Activated gamma-delta T cell treated with Interleukin-2 at 50 U/mL for 16 hours (primary cell): ENCODE measurements around the gene TRIM54.
"Not testable (repeated sequence)": the region's sequence is repeated elsewhere in the genome, so short reads cannot be mapped to it uniquely, and the experiment has no call there.

Experiments
- DNase-seq: peaks from one replicate; pipeline ENCODE4 v3.0.0-alpha.2; 2020

Gene TRIM54

GRCh38 chr2:27261241-27261925 is 20.8 kb upstream of the TRIM54 start:
- no peak for DNase-seq

GRCh38 chr2:27261926-27262298 is 20.3 kb upstream of the TRIM54 start:
- DNase-seq: no peak

- DNase-seq: peak; percentile 54
Measured at GRCh38 chr2:27262379-27263286, 19.6 kb upstream of the TRIM54 start, which contains the start of gene SLC30A3. Gene SLC30A3, minus strand, starts transcription at chr2:27263047. Its CDS starts 141 bp downstream, at chr2:27262906.

- no peak for DNase-seq
Measured at GRCh38 chr2:27263287-27264252, 18.7 kb upstream of the TRIM54 start.

DNA sequence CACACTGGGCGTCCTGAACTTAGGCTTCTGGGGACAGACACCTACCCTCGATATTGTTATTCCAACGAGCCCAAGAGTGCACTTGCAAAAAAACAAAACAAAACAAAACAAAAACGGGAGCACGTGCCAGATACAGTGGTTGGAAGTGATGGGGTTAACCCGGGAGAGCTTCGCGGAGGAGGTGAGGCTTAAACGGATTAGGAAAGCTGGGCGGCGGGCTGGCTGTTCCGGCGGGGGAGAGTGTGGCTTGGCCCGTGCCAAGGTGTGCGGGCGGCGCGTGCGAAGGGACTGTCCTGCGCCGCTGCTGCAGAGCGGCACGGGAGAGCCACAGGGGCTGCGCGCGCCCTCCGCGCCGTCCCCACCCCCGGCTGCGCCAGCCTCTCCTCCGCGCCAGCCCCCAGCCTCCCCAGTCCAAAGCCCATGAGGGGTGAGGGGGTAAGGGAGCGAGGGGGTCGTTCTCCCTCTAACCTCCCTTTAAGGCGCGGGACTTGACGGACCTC is 17.9 kb upstream of the TRIM54 start:
- no peak for DNase-seq

DNA sequence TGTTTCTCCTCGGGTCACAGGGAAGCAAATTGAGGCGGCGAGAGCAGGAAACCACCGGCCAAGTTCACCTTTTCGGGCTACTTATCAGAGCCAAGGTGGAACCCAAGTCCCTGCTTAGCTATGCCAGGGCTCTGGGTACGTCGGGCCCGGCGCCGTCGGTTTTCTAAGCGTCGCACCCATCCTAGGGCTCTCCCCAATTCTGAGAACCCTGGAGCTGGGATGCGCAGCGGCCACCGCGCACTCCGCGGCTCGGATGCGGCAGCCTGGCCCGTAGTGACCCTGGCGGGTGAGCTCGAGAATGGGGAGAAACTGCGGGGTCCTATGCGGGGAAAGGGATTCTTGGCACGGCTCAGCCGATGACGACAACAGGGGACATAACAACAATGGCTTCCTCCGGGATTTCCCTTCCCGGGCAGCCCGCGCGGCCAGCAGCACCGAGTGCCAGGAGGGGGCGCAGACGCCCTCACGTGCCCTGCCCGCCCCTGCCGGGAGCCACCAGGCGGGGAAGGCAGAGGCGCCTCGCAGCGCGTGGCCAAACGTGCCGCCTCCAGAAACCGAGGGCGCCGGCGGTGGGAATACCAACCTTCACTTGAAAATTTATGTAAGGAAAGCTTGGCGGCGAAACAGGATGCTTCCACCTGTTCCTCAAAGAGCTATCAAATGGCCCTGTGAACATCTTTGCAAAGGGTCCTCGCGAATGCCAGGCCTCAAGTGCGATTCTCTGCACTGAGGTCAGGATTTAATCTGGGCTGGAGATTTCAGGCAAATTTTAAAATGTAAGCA is 17.3 kb upstream of the TRIM54 start:
- peak; percentile 45 for DNase-seq

GRCh38 chr2:27265536-27265870 is 16.7 kb upstream of the TRIM54 start:
- no peak for DNase-seq

GRCh38 chr2:27268296-27268695 is 13.9 kb upstream of the TRIM54 start:
- not testable (repeated sequence) for DNase-seq

- no peak for DNase-seq
Measured at GRCh38 chr2:27270131-27270530, 12.1 kb upstream of the TRIM54 start.

GRCh38 chr2:27270670-27271069 is 11.6 kb upstream of the TRIM54 start:
- DNase-seq: no peak

DNA sequence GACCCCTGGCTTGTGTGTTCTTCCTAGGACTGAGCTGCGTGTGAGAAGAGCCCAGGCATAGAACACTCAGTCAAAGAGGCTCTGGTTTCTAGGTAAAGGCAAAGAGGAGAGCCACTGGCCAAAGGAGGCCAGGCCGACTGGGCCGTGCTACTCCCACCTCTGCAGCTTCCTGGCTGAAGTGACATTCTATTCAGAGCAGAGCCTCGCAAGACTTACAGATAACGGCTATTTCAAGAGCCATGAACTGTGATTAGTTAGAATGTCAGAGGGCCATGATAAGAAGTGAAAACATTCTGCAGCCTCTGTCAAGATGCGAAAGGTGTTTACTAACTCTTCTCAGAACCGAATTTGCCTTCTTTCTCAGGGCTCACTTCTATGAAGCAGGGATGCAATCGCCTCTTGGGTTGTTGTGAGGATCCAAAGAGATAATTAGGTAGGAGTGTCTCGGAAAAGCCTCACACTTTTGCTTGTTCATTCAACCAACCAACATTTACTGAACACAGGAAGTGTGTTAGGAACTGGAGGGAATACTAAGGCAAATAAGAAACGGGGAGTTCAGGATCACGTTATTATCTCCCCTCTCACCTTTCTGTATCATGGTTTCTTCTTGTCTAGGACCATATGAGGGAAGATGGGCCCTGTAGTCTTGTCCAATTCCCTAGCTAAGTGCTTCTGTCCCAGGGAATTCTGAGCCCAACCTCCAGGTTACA is 10.4 kb upstream of the TRIM54 start:
- DNase-seq: no peak

DNA sequence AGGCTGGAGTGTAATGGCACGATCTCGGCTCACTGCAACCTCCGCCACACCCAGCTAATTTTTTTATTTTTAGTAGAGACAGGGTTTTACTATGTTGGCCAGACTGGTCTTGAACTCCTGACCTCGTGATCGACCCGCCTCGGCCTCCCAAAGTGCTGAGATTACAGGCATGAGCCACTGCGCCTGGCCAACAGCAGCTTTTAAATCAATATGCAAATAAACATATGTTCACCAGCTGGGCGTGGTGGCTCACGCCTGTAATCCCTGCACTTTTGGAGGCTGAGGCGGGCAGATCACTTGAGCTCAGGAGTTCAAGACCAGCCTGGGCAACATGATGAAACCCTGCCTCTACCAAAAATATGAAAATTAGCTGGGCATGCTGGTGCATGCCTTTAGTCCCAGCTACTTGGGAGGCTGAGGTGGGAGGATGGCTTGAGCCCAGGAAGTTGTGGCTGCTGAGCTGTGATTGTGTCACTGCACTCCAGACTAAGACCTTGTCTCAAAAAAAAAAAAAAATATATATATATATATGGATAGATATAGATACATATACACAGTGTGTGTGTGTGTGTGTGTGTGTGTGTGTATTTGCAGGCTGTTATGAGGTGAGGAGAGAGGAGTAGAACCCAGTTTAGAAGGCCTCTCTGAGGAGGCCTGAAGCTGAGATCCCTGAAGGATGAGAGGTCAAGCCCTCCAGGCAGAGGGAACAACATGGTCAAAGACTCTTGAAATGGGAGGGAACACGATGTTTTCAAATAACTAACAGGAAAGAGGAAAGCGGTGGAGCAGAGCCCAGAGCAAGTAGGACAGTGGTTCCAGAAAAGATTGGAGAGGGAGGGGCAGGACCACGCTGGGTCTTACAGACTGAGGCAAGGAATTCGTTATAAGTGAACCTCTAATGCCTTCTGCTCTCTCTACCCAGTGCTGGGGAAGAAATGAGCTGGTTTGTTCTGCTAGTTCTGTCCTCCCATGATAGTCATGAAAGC is 9.4 kb upstream of the TRIM54 start:
- DNase-seq: not testable (repeated sequence)

- no peak for DNase-seq
Measured at GRCh38 chr2:27275211-27276150, 6.7 kb upstream of the TRIM54 start, which contains the start of gene DNAJC5G. Gene DNAJC5G, plus strand, starts transcription at chr2:27275433. Its CDS starts 1,296 bp downstream, at chr2:27276729.

DNA sequence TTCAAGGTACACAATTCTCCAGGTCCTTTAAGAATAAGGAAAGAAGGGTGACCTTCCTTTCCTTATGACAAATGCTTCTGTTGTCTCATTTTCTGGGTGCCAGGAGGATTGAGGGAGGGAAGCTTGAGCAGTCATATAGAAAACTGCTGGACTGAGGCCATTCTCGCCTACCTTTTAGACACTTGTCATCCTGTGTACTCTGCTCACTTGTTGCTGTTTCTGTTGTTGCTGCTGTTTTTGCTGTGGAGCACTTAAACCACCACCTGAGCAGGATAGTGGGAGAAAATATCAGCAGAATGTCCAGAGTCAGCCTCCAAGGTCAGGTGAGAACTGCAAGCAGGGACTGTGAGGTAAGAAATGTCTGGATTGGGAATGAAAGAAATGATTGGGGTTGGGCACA is 4.2 kb upstream of the TRIM54 start:
- DNase-seq: no peak

DNA sequence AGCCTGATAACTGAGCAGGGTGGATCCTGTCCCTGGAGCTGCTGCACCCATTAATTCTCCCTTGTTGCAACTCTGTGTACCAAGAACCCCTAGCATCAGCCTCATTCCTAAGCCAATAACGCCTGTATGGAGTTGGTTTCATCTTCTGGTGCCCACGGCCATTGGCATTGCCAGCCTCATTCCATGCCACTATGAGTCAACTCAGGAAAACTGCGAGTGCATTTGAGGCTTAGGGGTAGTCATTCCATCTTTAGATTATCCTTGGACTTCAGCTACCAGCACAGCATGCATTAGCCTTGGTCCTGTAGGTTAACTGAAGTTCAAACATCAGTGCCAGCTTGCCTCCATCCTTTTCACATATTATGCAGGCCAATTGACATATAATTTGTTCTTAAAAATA is 1.4 kb upstream of the TRIM54 start:
- no peak for DNase-seq

DNA sequence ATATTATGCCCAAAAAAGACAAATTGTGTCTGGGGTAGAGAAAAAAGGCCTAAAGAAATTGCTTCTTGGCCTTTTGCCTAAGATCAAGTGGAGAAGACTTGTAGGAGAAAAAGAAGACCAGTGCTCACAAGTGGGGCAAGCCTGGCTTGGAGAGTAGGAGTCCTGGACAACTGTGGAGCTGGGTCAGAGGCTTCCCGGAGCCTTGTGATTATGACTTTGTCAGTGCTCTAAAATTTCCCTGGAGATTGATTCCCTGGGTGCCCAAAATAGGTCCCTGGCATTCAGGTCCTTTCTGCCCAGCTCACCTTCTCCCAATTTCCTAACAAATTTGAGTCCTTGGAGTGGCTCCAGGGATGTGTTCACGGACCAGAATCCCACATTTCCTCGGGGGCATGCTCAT is 787 bp upstream of the TRIM54 start:
- no peak for DNase-seq

DNA sequence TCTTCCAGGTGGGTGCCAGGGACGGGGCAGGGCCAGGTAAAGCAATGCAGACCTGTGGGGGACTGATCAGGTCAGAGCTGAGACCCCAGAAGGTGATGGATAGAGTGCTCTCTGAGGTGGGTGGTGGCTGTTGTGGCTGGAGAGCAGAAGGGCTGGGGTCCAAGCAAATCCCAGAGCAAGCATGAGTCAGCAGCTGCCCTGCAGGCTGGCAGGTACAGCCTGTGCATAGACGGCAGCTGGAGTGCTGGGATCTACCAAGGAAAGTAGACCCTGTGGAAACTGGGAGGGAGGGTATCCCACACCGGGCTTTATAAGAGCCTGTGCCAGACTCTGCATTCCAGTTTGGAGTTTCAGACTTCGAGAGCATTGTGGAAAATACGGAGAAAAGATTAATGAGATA is 663 bp downstream of the TRIM54 start:
- DNase-seq: no peak

- no peak for DNase-seq
Measured at GRCh38 chr2:27284996-27285395, 2.8 kb downstream of the TRIM54 start.

DNA sequence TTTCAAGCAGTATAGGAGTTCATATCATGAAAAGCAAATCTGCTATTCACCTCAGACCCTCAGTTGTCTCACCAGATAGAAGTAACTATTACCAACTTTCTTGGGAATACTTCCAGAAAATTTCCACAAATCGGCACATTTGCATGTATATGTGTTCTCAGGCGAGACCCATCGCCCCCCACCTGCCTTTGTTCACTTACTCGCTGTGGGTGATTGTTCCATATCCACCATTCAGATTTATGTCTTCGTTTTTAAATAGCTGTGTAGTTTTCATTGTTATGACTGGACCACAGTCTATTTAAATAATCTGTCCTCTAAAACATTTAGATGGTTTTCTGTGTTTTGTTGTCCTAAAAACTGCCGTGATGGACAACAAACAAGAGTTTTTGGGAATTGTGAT is 3.3 kb downstream of the TRIM54 start:
- DNase-seq: no peak
